NOMO-1 (cell line): ENCODE measurements around the gene SPPL2C.

Experiments
- DNase-seq, 2 experiments: peaks; one replicate each; lab custom pipeline; 2025; ENCODE audit not compliant: unreplicated experiment in 2 of 2; lab: John Stamatoyannopoulos, UW

The SPPL2C gene

GRCh38 chr17:45874151-45874550 is 29.5 kb downstream of the SPPL2C start:
- no peak for DNase-seq

DNA sequence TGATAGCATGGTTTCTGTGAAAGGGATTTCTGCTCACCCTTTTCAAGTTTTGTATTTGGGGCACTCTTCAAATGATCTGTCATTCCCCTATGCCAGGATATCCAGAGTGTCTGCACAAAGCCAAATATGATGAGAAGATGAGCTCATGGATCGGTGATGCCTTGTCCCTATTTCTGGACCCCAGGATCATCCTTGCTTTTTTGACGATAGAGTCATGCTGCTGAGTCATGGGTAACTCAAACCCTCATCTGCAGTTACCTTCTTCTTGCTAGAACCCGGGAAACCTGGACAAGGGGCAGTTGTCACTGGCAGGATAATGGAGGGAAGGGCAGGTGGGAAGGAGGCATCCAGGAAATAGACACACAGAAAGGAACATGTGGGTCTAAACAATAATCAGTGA is 31.9 kb downstream of the SPPL2C start:
- no peak for DNase-seq

GRCh38 chr17:45877467-45877866 is 32.8 kb downstream of the SPPL2C start:
- DNase-seq, result no peak

DNA sequence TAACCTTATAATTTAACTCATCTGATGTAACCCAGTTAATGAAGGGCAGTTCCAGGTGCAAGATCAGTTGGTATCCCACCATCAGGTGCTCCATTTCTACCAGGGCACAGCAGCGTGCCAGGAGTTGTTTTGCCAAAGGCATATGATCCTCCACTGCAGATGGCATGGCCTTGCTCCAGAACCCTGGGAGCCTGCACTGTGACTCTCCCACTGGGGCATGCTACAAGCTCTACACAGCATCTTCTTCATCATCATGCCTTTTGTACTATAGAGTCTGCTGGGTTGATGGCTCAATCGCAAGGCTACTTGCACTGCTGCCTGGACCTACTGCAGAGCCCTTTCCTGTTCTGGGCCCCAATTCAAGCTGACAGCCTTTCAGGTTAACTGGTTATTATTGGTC is 38.4 kb downstream of the SPPL2C start:
- DNase-seq, result no peak

DNA sequence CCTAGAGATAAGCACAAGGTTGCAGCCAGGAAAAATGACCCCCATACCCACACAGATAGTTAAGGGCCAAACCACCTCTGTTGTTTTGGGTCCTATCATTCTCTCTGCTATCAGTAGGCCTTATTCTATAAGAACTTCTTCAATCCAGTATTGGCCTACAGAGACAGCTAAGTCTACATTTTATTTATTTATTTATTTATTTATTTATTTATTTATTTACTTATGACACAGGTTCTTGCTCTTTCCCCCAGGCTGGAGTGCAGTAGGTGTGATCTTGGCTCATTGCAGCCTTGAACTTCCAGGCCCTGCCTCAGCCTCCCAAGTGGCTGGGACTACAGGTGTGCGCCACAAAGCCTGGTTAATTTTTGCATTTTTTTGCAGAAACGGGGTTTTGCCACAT is 42.2 kb downstream of the SPPL2C start:
- DNase-seq, result no peak

DNA sequence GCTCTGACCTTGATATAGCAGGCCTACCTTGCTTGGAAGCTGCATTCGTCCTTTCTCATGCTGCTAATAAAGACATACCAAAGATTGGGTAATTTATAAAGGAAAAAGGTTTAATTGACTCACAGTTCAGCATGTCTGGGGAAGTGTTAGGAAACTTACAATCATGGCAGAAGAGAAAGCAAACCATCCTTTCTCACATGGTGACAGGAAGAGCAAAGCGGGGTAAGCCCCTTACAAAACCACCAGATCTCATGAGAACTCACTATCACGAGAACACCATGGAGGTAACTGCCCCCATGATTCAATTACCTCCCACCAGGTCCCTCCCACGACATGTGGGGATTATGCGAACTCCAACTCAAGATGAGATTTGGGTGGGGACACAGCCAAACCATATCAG is 43.7 kb downstream of the SPPL2C start:
- DNase-seq, result no peak

- no peak for DNase-seq
Measured at GRCh38 chr17:45889579-45889978, 44.9 kb downstream of the SPPL2C start.

GRCh38 chr17:45893725-45894021 is 49.0 kb downstream of the SPPL2C start:
- no peak for DNase-seq

- DNase-seq, result peak; percentile 75 to 84
Measured at GRCh38 chr17:45894022-45894784, 49.5 kb downstream of the SPPL2C start, which contains the start of gene MAPT. TSS of gene MAPT (plus strand) at chr17:45894554. CDS start at chr17:45962338, 67,784 bp downstream.

DNA sequence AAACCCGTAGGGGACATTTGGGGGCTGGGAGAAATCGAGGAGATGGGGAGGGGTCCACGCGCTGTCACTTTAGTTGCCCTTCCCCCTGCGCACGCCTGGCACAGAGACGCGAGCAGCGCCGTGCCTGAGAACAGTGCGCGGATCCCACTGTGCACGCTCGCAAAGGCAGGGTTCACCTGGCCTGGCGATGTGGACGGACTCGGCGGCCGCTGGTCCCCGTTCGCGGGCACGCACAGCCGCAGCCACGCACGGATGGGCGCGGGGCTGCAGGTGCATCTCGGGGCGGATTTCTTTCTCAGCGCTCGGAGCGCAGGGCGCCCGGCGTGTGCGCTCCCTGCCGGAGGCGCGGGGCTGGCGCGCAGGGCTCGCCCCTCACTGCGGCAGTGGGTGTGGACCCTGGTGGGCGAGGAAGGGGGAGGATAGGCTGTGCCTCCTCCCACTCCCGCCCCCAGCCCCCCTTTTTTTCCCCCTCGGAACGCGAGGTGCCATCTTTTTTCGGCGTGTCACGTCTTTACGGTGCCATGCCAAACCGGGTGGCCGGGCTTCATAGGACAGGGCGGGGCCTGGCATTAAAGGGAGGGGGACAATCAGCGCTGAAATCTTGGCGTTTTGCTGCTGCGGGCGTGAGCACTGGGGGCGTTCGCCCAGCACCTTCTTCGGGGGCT is 50.8 kb downstream of the SPPL2C start:
- no peak for DNase-seq

DNA sequence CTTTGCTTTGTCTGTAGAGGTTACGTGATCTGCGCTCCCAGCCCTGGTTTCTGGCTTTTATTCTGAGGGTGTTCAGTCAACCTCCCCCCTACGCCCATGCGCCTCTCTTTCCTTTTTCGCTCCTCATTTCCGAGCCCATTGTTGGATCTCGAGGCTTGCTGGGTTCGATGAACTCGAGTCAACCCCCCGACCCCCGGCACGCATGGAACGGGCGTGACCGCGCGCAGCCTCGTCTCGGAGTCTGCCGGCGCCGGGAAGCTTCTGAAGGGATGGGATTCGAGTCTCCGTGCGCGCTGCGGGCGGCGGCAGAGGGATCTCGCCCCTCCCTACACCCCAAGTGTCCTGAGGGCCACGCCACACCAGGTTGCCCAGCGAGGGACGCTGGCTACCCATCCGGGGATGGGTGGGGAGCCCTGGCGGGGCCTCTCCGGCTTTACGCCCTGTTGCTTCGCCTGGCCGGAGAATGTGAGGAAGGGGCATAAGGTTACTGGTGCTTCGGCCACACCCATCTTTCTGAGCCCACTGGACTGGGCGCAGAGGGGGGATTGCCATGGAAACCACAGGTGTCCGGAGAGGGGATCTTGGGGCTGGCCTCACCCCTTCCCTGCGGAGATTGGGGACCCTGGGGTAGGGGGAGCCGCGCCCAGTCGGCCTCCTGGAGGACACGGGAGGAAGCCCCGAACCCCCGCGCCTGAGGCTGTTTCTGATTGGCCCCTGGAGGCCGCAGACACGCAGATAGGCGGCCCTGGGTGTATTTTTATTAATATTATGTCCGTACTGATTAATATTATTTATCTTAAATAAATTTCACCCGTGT is 51.5 kb downstream of the SPPL2C start:
- DNase-seq, result no peak
